HG03108 (cell line): ENCODE data around the gene ORC2.
"Not testable (repeated sequence)": the region's sequence is repeated elsewhere in the genome, so short reads cannot be mapped to it uniquely, and the experiment has no call there.

Experiments used
- ATAC-seq: cut with Tn5 transposase; IDR thresholded peaks from one replicate; pipeline ENCODE4 v1.9.1; 2021; ENCODE audit warnings: moderate library complexity; ENCODE audit not compliant: unreplicated experiment

The ORC2 gene

GRCh38 chr2:200963124-200963917, at the start of gene ORC2:
Gene ORC2, minus strand, starts transcription at chr2:200963660. Its CDS starts 5,537 bp downstream, at chr2:200958123.
- ATAC-seq, result peak; percentile 92

GRCh38 chr2:201008296-201008829, 44.9 kb upstream of the ORC2 start:
- no peak for ATAC-seq

DNA sequence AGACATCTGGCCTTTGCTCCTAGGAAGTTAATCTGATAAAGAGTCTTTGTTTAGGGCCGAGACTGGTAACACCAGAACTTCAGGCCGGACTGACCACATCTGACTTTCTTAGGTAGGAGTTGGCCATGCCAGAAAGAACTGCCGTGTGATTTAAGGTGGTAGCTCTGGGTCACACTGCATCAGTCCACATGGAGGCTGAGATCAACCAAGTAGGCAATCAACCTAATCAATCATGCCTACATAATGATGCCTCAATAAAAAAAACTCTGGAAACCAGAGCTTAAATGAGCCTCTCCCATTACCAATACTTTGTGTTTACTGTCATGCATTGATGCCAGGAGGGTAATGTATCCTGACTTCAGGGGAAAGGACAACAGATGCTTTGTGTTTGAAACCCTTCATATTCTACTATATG, 44.1 kb upstream of the ORC2 start:
- ATAC-seq, result no peak

DNA sequence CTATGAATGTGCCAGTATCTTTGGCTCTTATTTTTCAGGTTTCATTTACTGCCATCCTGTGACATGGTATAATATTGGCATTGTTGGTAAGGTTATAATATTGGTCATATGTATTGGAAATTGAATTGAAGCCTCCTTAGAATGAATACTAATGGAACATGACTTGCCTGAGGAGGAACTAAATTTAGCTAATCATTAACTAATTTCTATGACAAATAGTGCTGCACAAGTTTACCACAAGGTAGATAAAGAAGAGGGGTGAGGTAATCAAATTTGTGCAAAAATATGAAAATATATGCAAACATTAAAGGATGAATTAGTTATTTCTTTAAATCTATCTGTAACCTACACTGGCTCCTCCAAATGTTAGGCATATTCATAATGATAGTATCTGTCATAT, 43.2 kb upstream of the ORC2 start:
- ATAC-seq, result no peak

DNA sequence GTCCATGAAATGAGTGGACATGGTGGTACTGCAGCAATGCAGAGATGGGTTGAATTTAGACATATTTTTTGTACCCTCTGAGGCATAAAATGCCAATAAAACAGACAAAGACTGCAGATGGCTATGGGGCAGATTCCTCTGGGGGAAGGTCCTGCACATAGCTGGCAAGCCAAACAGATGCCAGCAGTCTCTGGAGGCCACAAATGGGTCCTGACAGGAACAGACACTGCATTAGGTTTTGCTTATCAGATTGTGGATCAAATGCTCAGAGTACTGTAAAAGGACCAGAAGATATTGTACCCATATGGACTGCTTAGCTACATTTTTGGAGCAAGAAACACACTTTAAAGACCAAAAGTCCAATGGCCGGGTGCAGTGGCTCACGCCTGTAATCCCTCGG, 40.9 kb upstream of the ORC2 start:
- ATAC-seq, result no peak

- ATAC-seq, result no peak
Observed at GRCh38 chr2:200993097-200993496, 29.6 kb upstream of the ORC2 start.

DNA sequence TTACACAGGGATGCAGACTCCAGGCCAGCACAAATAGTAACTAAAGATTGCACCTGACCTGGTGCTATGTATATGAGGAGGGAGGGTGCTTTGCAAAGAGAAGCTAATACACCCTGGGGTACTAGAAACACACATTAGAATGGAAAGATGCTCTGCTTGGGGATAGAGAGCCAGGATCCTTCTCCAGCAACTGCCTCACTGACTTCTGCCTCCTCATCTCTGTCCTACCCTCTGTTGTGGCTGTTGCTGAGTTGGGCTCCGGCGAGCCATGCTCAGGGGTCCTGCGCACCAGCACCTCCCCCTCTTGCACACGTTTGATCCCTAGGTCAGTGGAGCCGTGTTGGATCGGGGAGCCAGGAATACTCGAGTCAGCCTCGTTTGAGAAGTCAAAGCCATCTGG, 23.7 kb upstream of the ORC2 start:
- ATAC-seq, result no peak

GRCh38 chr2:200985799-200986198, 22.3 kb upstream of the ORC2 start:
- no peak for ATAC-seq

DNA sequence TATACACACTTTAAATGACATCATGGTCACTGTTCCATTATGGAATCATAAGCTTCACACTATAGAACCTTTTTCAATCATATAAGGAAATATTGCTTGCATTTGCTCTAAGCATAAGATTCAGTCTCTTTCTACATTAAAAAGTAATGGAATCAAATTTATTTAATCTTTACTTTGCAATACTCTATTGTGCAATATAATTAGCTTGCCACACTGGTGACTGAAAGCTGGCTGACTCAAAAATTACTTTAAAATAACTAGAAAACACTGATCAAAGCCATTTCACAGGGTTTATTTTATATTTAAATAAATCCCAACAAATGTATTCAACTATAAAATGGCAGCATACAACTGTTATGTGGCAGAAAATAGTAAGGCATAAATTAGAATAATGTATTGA, 13.2 kb upstream of the ORC2 start:
- no peak for ATAC-seq

- no peak for ATAC-seq
Observed at GRCh38 chr2:200975672-200976071, 12.2 kb upstream of the ORC2 start.

GRCh38 chr2:200970057-200970456, 6.6 kb upstream of the ORC2 start:
- ATAC-seq, result not testable (repeated sequence)

DNA sequence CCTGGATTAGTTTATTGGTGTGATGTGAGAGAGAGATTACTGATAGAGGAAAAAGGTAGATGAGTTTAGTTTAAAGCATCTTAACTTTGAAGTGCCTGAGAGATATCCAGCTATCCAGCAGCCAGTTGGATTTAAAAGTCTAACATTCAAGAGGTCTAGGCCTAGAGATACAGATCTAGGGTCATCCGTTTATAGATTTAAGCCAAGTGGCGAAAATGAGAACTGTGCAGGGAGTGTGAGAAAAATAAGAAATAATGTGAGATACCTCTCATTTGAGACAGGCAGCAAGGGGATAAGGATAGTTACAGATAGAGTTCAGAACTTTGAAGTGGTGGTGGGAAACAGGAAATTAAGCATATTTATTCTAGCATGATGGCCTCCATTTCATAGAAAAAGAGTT, 5.3 kb upstream of the ORC2 start:
- no peak for ATAC-seq

- no peak for ATAC-seq
Observed at GRCh38 chr2:200968162-200968561, 4.7 kb upstream of the ORC2 start.

DNA sequence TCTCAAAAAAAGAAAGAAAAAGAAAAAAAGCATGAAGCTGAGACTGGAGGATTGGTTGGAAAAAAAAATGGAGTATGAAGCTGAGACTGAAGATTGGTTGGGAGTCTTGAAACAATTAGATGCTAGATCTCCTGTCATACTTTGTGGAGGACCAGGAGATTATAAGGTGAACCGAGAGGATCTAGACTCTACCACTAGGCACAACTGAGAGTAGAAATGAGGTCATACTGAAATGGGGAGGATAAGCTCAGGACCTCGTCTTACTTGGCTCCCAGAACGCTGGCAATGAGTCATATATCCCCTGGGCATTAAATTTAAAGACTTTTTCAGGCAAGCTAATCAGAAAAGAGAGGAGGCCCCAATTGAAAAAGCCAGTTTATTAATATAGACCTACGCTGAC, 3.3 kb upstream of the ORC2 start:
- no peak for ATAC-seq

GRCh38 chr2:200964498-200964897, 1.0 kb upstream of the ORC2 start:
- ATAC-seq, result no peak

GRCh38 chr2:200963918-200964252, 425 bp upstream of the ORC2 start:
- not testable (repeated sequence) for ATAC-seq

GRCh38 chr2:200962811-200963123, 693 bp downstream of the ORC2 start:
- ATAC-seq, result peak; percentile 14

- no peak for ATAC-seq
Observed at GRCh38 chr2:200961674-200962073, 1.8 kb downstream of the ORC2 start.

DNA sequence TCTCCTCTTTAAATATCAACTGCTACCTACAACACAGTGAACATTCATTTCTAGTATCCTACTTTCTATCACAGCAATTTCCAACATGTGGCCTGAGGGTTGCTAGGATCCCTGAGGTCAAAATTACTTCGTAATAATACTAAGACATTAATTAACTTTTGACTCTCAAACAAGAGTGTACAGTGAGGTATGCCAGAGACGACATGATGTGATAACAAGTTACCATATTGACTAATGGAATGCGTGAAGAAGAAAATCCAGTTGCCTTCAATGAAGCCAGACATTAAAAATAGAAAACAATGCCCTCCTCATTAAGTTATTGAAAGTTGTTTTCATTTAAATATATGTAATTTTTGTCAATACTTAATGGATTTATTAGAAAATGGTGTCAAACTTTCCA, 13.1 kb downstream of the ORC2 start:
- ATAC-seq, result no peak

DNA sequence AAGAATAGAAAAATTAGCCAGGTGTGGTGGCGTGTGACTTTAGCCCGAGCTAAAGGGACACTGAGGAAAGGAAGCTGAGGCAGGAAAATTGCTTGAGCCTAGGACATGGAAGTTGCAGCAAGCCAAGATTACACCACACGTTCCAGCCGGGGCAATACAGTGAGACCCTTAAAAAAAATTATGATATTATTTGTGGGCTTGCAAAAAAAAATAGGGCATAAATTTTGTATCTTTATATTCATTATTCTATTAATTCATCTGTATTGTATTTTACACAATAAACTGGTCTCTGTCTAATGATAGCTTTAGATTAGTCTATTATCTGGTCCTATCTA, 18.1 kb downstream of the ORC2 start:
- ATAC-seq, result no peak

DNA sequence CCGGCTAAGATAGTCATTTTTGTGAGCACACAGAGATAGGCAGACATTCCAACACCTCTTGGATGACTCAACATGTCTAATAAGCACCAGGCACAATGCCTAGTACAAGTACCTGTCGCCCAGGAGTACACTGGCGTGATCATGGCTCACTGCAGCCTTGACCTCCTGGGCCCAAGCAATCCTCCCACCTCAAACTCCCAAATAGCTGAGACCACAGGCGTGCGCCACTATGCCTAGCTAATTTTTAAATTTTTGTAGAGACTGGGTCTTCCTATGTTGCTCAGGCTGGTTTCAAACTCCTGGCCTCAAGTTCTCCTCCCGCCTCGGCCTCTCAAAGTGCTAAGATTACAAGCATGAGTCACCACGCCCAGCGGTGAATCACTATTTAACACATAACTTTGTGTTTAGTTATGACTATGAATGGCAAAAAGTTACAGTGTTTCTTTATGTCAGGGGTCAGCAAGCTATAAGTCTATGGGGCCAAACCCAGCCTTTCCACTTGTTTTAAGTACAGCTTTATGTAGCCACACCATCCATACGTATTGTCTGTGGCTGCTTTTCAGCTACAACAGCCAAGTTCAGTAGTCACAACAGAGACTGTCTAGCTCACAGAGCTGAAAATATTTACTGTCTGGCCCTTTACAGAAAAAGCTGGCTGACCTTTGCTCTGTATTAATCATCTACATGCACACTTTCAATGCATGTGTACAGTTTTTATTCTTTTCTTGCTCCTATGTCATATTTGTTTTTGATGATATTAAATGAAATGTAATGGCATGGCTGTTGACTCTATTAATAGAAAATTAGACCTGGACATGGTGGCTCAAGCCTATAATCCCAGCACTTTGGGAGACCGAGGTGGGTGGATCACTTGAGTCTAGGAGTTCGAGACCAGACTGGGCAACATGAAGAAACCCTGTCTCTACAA, 18.7 kb downstream of the ORC2 start:
- ATAC-seq, result no peak

DNA sequence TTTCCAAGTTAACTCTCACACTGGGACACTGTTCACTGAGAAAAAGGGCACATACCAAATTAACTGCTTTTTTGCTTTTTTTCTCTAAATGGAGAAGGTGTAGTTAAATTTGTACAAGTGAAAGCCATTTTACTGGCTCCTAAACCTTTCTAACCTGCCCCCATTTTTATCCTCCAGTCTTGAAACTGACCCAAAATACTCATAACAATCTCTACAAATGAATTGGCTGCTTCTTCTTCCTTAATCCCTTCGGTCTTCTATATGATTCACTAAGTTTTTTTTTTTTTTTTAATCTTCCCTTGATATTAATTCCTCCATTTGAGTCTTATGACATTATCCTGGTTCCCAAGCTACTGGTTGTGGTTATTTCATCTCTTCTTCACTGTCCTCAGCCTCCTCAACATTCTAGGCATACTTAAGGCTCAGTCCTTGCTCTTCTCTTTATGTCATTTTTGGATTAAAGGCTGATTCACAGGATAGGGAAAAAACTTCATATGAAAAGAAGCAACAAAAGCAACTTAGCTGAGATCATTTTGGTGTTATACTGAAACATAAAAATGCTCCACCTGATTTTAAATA, 19.8 kb downstream of the ORC2 start:
- no peak for ATAC-seq
